Neural cell (in vitro differentiated cells): ENCODE measurements around the gene SHROOM4.

Experiments
- CTCF ChIP-seq: fragments of 450-650 bp; IDR thresholded peaks from 2 replicates; pipeline ENCODE4 v1.5.1; 2014; ENCODE audit warnings: antibody characterized with exemption, mild to moderate bottlenecking, moderate library complexity; ENCODE audit not compliant: poor library complexity, severe bottlenecking
- MXI1 ChIP-seq: fragments of 450-650 bp; conservative IDR thresholded peaks from 2 replicates; pipeline ENCODE4 v1.6.1; 2014; ENCODE audit warnings: antibody characterized with exemption, mild to moderate bottlenecking; ENCODE audit not compliant: poor library complexity, severe bottlenecking
- POLR2AphosphoS5 ChIP-seq: IDR thresholded peaks from 2 replicates; pipeline ENCODE4 v1.6.1; 2012
- SMC3 ChIP-seq: fragments of 450-650 bp; conservative IDR thresholded peaks from 2 replicates; pipeline ENCODE4 v1.6.1; 2014; ENCODE audit warnings: antibody characterized with exemption, mild to moderate bottlenecking, moderate library complexity; ENCODE audit not compliant: poor library complexity
- TAF1 ChIP-seq: IDR thresholded peaks from 2 replicates; pipeline ENCODE4 v1.6.1; 2012; ENCODE audit warnings: low read depth

GRCh38 chrX:50770702-50771101 is 43.3 kb downstream of the SHROOM4 start:
- TF ChIP-seq CTCF (no peak), SMC3 (no peak), MXI1 (no peak), POLR2AphosphoS5 (no peak), TAF1 (no peak)
